Esophagus squamous epithelium (tissue), 5 donors: ENCODE results near the gene NPAS2. TPM values are rescaled to one million over a fixed set of nuclear protein-coding genes. Genes with fewer than 3 reads are reported as not detected.
A peak's percentile ranks its signal among the peaks of the same experiment; 100 is the strongest.

Experiments used
- DNase-seq: peaks from one replicate; lab custom pipeline; 2025; lab: John Stamatoyannopoulos, UW
- H3K27ac ChIP-seq, 4 donors: fragments of 200-600 bp; sonication (generic); one replicate each; pipeline ENCODE4 v1.5.1; 2016 to 2019; ENCODE audit warnings: mild to moderate bottlenecking in 1 of 4
- H3K27me3 ChIP-seq, 4 donors: fragments of 200-600 bp; sonication (generic); 1 replicate in 3 of 4; 2 replicates in 1 of 4; pipeline versions ENCODE4 v1.5.1 to v1.6.0; 2017 to 2021; ENCODE audit warnings: antibody characterized with exemption in 1 of 4
- H3K36me3 ChIP-seq, 3 donors: fragments of 200-600 bp; sonication (generic); one replicate each; pipeline ENCODE4 v1.5.1; 2016 to 2019
- H3K4me1 ChIP-seq, 3 donors: fragments of 200-600 bp; sonication (generic); one replicate each; pipeline ENCODE4 v1.5.1; 2017 to 2019
- H3K4me3 ChIP-seq, 4 donors: fragments of 200-600 bp; sonication (generic); 1 replicate in 3 of 4; 2 replicates in 1 of 4; pipeline ENCODE4 v1.5.1; 2016 to 2019; ENCODE audit warnings: mild to moderate bottlenecking in 2 of 4, moderate library complexity in 1 of 4
- H3K9me3 ChIP-seq, 3 donors: fragments of 200-600 bp; sonication (generic); one replicate each; pipeline ENCODE4 v1.5.1; 2016 to 2019
- CTCF ChIP-seq, 6 experiments: fragments of 450-650 bp in 4 of 6; fragments of 200-600 bp in 2 of 6; sonication (generic) in 2 of 6; IDR thresholded peaks; one replicate each; pipeline ENCODE4 v1.5.1; 2016 to 2019; ENCODE audit warnings: antibody characterized with exemption in 6 of 6, mild to moderate bottlenecking in 4 of 6, moderate library complexity in 4 of 6
- POLR2A ChIP-seq, 4 donors: fragments of 450-650 bp; IDR thresholded peaks; one replicate each; pipeline ENCODE4 v1.6.1; 2017; ENCODE audit warnings: antibody characterized with exemption in 4 of 4, mild to moderate bottlenecking in 4 of 4, moderate library complexity in 3 of 4
- WGBS, 2 donors: methylation state at CpG; one replicate each; pipeline ENCODE4 v1.1.5; 2018; 5-methylcytosine and 5-hydroxymethylcytosine counted together
- intact Hi-C: fragments of 100-400 bp; cut with DNase I; formaldehyde crosslinking; loops from one replicate; pipeline ENCODE4 v1.15.0; 2022
- total RNA-seq, 4 donors: library from RNA; depleted of rRNA; stranded (reverse); fragments of >200 nt; gene quantifications; one replicate each; pipeline ENCODE4 v1.1.0, GENCODE V29; 2016
- donor health status: DM: yes; HTN: yes; CAD: no.

Gene NPAS2
- total RNA-seq, 4 donors from 2014 or later, result 29.1 to 64.2 (median 39.1) TPM

GRCh38 chr2:100997509-100998234 is 177.7 kb downstream of the NPAS2 start:
- DNase-seq, result no peak
- WGBS, 2 donors, result 89 to 99% methylated on average over 4 to 5 of the region's 5 CpGs
- TF ChIP-seq POLR2A (IDR thresholded peaks at IDR 0.05) (no peak), CTCF (IDR thresholded peaks at IDR 0.05) (no peak)
- no peaks in the 10 kb centered on the region for H3K9me3 ChIP-seq
- H3K27ac ChIP-seq, result no peak overlapping the region
- H3K36me3 ChIP-seq, result peaks cover 0 to 47% (median 0%) of the 10 kb centered on the region in 3 donors
- no peaks in the 10 kb centered on the region for H3K27me3 ChIP-seq
- peaks cover 0 to 7% (median 4%) of the 10 kb centered on the region in 3 donors for H3K4me1 ChIP-seq
- intact Hi-C loops, result no loop called here
- no peak overlapping the region for H3K4me3 ChIP-seq

- H3K27me3 ChIP-seq, result no peaks in the 10 kb centered on the region
- peaks cover 0 to 12% (median 5%) of the 10 kb centered on the region in 3 donors for H3K4me1 ChIP-seq
- intact Hi-C loops, result no loop called here
- DNase-seq, result no peak
- H3K36me3 ChIP-seq, result peaks cover 0 to 42% (median 0%) of the 10 kb centered on the region in 3 donors
- TF ChIP-seq POLR2A (IDR thresholded peaks at IDR 0.05) (no peak), CTCF (IDR thresholded peaks at IDR 0.05) (no peak)
- no peak overlapping the region for H3K27ac ChIP-seq
- H3K4me3 ChIP-seq, result no peak overlapping the region
- WGBS, 2 donors, result 70 to 80% methylated on average over 6 of the region's 6 CpGs
- H3K9me3 ChIP-seq, result no peaks in the 10 kb centered on the region
Observed at GRCh38 chr2:100998235-100998573, 178.3 kb downstream of the NPAS2 start.

GRCh38 chr2:100999995-101000394 is 180.1 kb downstream of the NPAS2 start:
- intact Hi-C loops, result no loop called here

GRCh38 chr2:101001691-101002561 is 182.0 kb downstream of the NPAS2 start, which contains the start of gene RPL31:
Gene RPL31 (plus strand): TSS chr2:101002289. CDS start chr2:101002702, 413 bp downstream.
- Histone ChIP-seq H3K36me3 (peaks cover 20 to 43% (median 29%) of the 10 kb centered on the region in 3 donors), H3K27ac (peak within 1 kb of the TSS; percentile 89 to 97 (median 93)), H3K27me3 (no peaks in the 10 kb centered on the region), H3K4me1 (peaks cover 0 to 45% (median 24%) of the 10 kb centered on the region in 3 donors), H3K4me3 (peak within 1 kb of the TSS; percentile 75 to 90 (median 84)), H3K9me3 (no peaks in the 10 kb centered on the region)
- WGBS, 2 donors, result 0 to 3% methylated on average over 10 to 27 of the region's 59 CpGs
- intact Hi-C loops, result no loop called here
- TF ChIP-seq CTCF (IDR thresholded peaks at IDR 0.05), result no peak
- peak in 3 of 4 donors; percentile 65 to 92 (median 68) for TF ChIP-seq POLR2A (IDR thresholded peaks at IDR 0.05)
- peak; percentile 88 for DNase-seq

More at GRCh38 chr2:100999995-101000394, 180.1 kb downstream of the NPAS2 start:
- Histone ChIP-seq H3K4me1 (peaks cover 0 to 30% (median 23%) of the 10 kb centered on the region in 3 donors), H3K4me3 (no peak overlapping the region), H3K27me3 (no peaks in the 10 kb centered on the region), H3K9me3 (no peaks in the 10 kb centered on the region), H3K36me3 (peaks cover 11 to 42% (median 14%) of the 10 kb centered on the region in 3 donors), H3K27ac (no peak overlapping the region)
- DNase-seq, result no peak
- no peak for TF ChIP-seq POLR2A (IDR thresholded peaks at IDR 0.05)
- 76 to 94% methylated on average over 2 of the region's 2 CpGs for WGBS, 2 donors

GRCh38 chr2:101002562-101003277 is 182.8 kb downstream of the NPAS2 start:
- intact Hi-C loops, result no loop called here
- H3K9me3 ChIP-seq, result no peaks in the 10 kb centered on the region
- H3K27me3 ChIP-seq, result no peaks in the 10 kb centered on the region
- H3K4me1 ChIP-seq, result peaks cover 0 to 45% (median 29%) of the 10 kb centered on the region in 3 donors
- peak overlapping the region; percentile 75 to 90 (median 84) for H3K4me3 ChIP-seq
- no peak for DNase-seq
- TF ChIP-seq POLR2A (IDR thresholded peaks at IDR 0.05), result no peak
- TF ChIP-seq CTCF (IDR thresholded peaks at IDR 0.05), result no peak
- peaks cover 24 to 46% (median 35%) of the 10 kb centered on the region in 3 donors for H3K36me3 ChIP-seq
- H3K27ac ChIP-seq, result peak overlapping the region; percentile 89 to 97 (median 93)
- 1 to 2% methylated on average over 20 to 21 of the region's 26 CpGs for WGBS, 2 donors
